Measurements from ENCODE around the gene MLLT3. TPM values are rescaled to one million over a fixed set of nuclear protein-coding genes. Genes with fewer than 3 reads are reported as not detected.

Gene MLLT3
- total and polyA plus RNA-seq, 2 of the 13 experiments (the other 11 are each of a cell fraction or from before 2014, with no cell fraction given) = 12.3 to 12.6 TPM

DNA sequence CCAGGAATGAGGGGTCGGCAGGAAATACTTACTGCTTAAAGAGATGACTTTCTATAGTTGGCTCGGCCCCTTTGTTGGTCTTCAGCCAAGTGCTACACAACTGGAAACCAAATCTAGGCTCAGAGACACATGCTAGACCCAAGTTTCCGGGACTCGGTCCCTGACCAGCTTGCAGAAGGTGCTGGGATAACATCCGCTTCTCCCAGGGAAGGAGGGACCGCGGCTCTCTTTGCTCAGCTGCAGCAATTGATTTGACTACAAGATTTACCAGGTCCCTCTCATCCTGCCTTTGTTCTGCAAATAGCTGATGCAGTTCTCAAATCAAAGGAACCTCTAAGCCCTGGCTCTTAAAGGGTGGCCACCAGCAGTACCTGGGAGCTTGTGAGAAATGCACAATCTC lies 314.7 kb downstream of the MLLT3 start:
- Histone ChIP-seq H3K4me3 (replicated peaks in 1 of 3; ENCODE audit: insufficient read depth in 1 of 3, low read depth in 2 of 3, low read length in 3 of 3) (no peak overlapping the region), H2AFZ (ENCODE audit: low read length) (no peak overlapping the region), H3K27ac (ENCODE audit: extremely low read length, insufficient read depth, low read length) (no peak overlapping the region), H4K20me1 (ENCODE audit: insufficient read depth, low read length) (no peaks in the 10 kb centered on the region), H3K36me3 (replicated peaks in 1 of 2; ENCODE audit: control insufficient read depth in 1 of 2, insufficient read depth in 2 of 2, low read length in 2 of 2) (no peaks in the 10 kb centered on the region), H3K79me2 (ENCODE audit: insufficient read depth, low read length) (no peaks in the 10 kb centered on the region), H3K9me3 (ENCODE audit: low read length) (no peaks in the 10 kb centered on the region), H3K27me3 (ENCODE audit: control insufficient read depth in 1 of 2, insufficient read depth in 2 of 2, low read length in 2 of 2) (peaks cover 2 to 17% of the 10 kb centered on the region in 2 experiments; a peak in 2 of 5 replicates), H3K4me1 (ENCODE audit: insufficient read depth, low read length) (no peaks in the 10 kb centered on the region), H3K4me2 (ENCODE audit: low read depth, low read length) (no peak overlapping the region), H3K9ac (ENCODE audit: insufficient read depth, low read depth, low read length) (no peak overlapping the region)
- DNase-seq (ENCODE audit: low spot score) (no peak), ATAC-seq (no peak), FAIRE-seq (no peak)
- no TSS peak for BruUV-seq (replicated peaks)
- in situ Hi-C loops (cut with HindIII; ENCODE audit: extremely low pct_ligation_motif_present, low pct_unique_long_range_greater_than_20kb) = no loop called here
- TF ChIP-seq WIZ (CRISPR knock-in tag; IDR thresholded peaks at IDR 0.05) (no peak), ZSCAN30 (CRISPR knock-in tag; IDR thresholded peaks at IDR 0.05) (no peak), ZNF550 (CRISPR knock-in tag; IDR thresholded peaks at IDR 0.05; ENCODE audit: borderline replicate concordance) (no peak)
- intact Hi-C loops (cut with micrococcal nuclease; ENCODE audit: unreplicated experiment) = no loop called here
- ChIA-PET POLR2A (no interaction called here), CTCF (ENCODE audit: low intra/inter-chr PET ratio, low total read pairs) (no interaction called here)
- 34% methylated on average over 3 of the region's 7 CpGs for WGBS (ENCODE audit: low lambda C conversion rate)

DNA sequence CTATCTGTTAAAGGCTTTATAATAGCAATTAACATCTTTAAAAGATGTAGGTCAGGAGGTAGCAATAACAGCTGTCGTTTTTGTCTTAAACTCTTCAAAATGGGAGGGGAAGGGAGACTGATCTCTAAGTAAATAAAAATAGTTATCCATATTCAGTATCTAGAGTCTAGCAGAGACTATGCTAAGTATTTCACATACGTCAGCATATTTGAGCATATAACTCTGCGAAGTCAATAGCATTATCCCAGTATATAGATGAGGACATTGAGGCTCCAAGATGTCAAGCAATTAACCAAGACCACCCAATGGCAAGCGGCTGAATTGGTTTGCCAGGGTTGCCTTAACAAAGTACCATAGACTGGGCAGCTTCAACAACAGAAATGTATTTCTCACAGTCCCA lies 316.8 kb downstream of the MLLT3 start:
- intact Hi-C loops (cut with micrococcal nuclease; ENCODE audit: unreplicated experiment) (no loop called here), in situ Hi-C loops (cut with HindIII; ENCODE audit: extremely low pct_ligation_motif_present, low pct_unique_long_range_greater_than_20kb) (no loop called here)
- no peaks in the 10 kb centered on the region for H4K20me1 ChIP-seq (ENCODE audit: insufficient read depth, low read length)
- H3K27ac ChIP-seq (ENCODE audit: extremely low read length, insufficient read depth, low read length) = no peak overlapping the region
- H3K9ac ChIP-seq (ENCODE audit: insufficient read depth, low read depth, low read length) = no peak overlapping the region
- H3K79me2 ChIP-seq (ENCODE audit: insufficient read depth, low read length) = no peaks in the 10 kb centered on the region
- DNase-seq (ENCODE audit: low spot score) (no peak), FAIRE-seq (no peak), ATAC-seq (no peak)
- WGBS (ENCODE audit: low lambda C conversion rate) = 58% methylated on average over 3 of the region's 4 CpGs
- H3K9me3 ChIP-seq (ENCODE audit: low read length) = no peaks in the 10 kb centered on the region
- BruUV-seq (replicated peaks) = no TSS peak
- H3K4me3 ChIP-seq (replicated peaks in 1 of 3; ENCODE audit: insufficient read depth in 1 of 3, low read depth in 2 of 3, low read length in 3 of 3) = no peak overlapping the region
- peaks cover 13% of the 10 kb centered on the region for H3K4me1 ChIP-seq (ENCODE audit: insufficient read depth, low read length)
- H3K27me3 ChIP-seq (ENCODE audit: control insufficient read depth in 1 of 2, insufficient read depth in 2 of 2, low read length in 2 of 2) = peaks cover 2 to 17% of the 10 kb centered on the region in 2 experiments; a peak in 2 of 5 replicates
- ChIA-PET POLR2A (no interaction called here), CTCF (ENCODE audit: low intra/inter-chr PET ratio, low total read pairs) (no interaction called here)
- H2AFZ ChIP-seq (ENCODE audit: low read length) = no peak overlapping the region
- H3K36me3 ChIP-seq (replicated peaks in 1 of 2; ENCODE audit: control insufficient read depth in 1 of 2, insufficient read depth in 2 of 2, low read length in 2 of 2) = no peaks in the 10 kb centered on the region
- no peak overlapping the region for H3K4me2 ChIP-seq (ENCODE audit: low read depth, low read length)
- TF ChIP-seq MAFF (IDR thresholded peaks at IDR 0.05; ENCODE audit: low read depth, low read length) = peak; percentile 93
- no peak for TF ChIP-seq NCOA2 (CRISPR knock-in tag; IDR thresholded peaks at IDR 0.05)
- no peak for TF ChIP-seq MLX (CRISPR knock-in tag; IDR thresholded peaks at IDR 0.05)
- TF ChIP-seq ARHGAP35 (CRISPR knock-in tag; IDR thresholded peaks at IDR 0.05; ENCODE audit: borderline replicate concordance) = no peak
- peak; percentile 91 to 95 for TF ChIP-seq MAFK (conservative IDR thresholded peaks at IDR 0.05 in 1 of 2, IDR thresholded peaks at IDR 0.05 in 1 of 2; ENCODE audit: low read length in 2 of 2)
- TF ChIP-seq ZNF264 (CRISPR knock-in tag; IDR thresholded peaks at IDR 0.05) = no peak
- TF ChIP-seq ZNF589 (CRISPR knock-in tag; conservative IDR thresholded peaks at IDR 0.05) = no peak
- no peak for TF ChIP-seq ZNF615 (CRISPR knock-in tag; IDR thresholded peaks at IDR 0.05; ENCODE audit: borderline replicate concordance)
- TF ChIP-seq TMF1 (CRISPR knock-in tag; IDR thresholded peaks at IDR 0.05; ENCODE audit: low read depth) = no peak
- TF ChIP-seq, protein P1, sequence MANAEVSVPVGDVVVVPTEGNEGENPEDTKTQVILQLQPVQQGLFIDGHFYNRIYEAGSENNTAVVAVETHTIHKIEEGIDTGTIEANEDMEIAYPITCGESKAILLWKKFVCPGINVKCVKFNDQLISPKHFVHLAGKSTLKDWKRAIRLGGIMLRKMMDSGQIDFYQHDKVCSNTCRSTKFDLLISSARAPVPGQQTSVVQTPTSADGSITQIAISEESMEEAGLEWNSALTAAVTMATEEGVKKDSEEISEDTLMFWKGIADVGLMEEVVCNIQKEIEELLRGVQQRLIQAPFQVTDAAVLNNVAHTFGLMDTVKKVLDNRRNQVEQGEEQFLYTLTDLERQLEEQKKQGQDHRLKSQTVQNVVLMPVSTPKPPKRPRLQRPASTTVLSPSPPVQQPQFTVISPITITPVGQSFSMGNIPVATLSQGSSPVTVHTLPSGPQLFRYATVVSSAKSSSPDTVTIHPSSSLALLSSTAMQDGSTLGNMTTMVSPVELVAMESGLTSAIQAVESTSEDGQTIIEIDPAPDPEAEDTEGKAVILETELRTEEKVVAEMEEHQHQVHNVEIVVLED (CRISPR knock-in tag; IDR thresholded peaks at IDR 0.05; ENCODE audit: borderline replicate concordance) = no peak
- TF ChIP-seq PCBP2 (optimal IDR thresholded peaks at IDR 0.05; ENCODE audit: low read depth, low read length, poor library complexity, severe bottlenecking) = no peak

Measured in HepG2 (cell line).